Stimulated activated CD4-positive, alpha-beta T cell treated with anti-CD3 and anti-CD28 coated beads, Interleukin-1b, Interleukin-23, amount 100 ng/mL, for 4 hours (primary cell): ENCODE data around the gene PRDX3.
A peak's percentile ranks its signal among the peaks of the same experiment; 100 is the strongest.
"Not testable (repeated sequence)": the region's sequence is repeated elsewhere in the genome, so short reads cannot be mapped to it uniquely, and the experiment has no call there.

ENCODE experiments used
- DNase-seq, 2 donors: peaks; one replicate each; pipeline ENCODE4 v3.0.0-alpha.2; 2020; ENCODE audit warnings: low read depth in 2 of 2

Gene PRDX3

DNA sequence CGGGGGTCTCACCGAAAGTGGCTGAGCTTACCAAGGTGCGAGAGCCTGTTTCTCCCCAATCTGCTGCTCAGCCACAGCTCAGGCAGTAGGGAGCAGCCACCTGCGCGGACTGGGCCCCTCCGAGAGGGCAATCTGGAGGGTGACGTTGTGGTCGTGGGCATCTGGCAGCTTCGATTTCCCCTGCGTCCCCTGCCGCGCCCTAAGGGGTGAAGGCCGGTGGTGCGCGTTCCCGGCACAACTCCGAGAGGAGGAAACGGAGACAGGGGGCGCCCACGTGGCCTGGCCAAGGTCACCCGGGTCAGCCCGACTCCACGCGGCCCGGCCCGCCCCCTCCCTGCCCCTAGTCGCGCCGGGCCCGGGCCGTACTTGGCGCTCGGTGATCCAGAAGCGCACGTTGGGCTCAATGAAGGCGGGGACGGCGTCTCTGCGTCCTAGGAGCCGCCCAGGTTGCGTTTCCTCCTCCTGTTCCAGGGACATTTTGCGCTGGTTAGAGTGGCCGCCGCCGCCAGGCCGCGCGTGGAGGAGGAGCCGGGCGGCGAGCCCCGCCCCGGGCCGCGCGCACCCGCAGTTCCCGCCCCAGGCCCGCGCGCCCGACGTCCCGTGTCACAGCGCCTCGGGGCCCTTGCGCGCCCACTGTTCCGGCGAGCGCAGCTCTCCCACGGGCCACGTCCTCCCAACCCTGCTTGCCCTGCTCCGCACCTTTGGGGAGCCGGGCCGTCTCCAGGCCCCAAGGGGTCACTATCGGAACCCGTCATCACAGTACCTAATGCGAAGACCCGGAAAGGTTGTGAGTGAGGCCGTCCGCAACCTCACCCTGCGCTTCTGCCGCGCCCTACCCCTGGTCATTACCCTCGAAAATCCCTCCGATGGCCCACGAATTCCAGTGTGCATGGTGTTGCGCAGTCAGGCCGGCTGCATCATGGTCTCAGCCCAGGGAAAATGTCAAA is 13.2 kb downstream of the PRDX3 start, which contains the start of gene SFXN4:
TSS of gene SFXN4 (minus strand) at position 544 of the 947 bp plus-strand sequence. CDS start at position 477, 67 bp downstream.
- peak; percentile 67 to 79 for DNase-seq

DNA sequence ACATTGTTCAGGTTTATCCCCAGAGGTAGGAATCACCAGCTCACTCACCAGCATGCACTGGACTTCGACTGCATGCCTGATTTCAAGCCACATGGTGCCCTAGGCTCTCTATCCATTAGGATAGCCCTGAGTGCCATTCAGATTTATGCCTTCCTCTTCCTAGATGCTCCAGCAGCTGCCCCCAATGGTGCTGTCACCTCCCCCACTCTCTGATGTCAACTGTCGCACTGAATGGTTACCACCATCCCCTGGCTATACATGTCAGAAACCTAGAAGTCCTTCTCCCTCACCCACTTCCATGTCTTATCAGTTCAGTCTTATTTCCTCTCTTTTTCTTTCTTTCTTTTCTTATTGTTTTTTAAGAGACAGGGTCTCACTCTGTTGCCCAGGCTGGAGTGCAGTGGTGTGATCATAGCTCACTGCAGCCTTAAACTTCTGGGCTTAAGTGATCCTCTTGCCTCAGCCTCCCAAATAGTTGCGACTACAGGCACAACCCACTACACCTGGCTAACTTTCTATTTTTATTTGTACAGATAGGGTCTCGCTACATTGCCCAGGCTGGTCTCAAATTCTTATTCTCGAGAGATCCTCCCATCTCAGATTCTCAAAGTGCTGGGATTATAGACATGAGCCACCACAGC is 16.0 kb downstream of the PRDX3 start:
- DNase-seq: no peak

DNA sequence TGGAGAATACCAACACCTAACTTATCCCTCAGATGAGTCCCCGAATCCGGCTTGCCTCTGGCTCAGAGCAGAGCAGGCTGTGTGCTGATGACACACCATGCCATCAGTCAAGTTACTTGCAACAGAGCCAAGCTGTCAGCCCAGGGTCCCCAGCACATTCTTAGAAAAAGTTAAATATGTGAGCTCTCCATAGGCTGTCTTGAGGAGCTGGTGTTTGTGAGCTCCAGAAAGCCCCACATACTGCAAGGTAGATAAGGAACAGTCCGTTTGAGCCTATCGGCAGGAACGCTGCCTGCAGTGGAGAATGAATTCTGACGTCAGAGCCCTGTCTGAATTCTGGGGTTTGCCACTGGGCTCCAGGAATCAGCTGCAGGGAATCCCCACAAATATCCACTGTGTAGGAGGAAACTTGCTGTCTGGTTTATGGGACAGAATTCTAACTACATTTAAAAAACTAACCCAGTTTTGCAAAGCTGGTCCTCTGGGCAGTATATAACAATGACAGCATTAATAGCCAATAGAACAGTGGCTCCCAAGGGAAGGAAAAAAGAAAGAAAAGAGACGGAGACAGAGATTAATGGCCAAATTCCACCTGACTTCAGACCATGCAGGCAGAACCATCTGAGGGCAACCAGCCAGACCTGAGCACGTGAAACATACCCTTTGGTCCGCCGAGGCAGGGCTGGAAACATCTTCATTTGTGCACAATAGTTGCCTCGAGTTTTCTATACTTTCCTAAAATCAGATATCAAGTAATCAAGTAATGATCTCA is 16.7 kb downstream of the PRDX3 start:
- DNase-seq: no peak

DNA sequence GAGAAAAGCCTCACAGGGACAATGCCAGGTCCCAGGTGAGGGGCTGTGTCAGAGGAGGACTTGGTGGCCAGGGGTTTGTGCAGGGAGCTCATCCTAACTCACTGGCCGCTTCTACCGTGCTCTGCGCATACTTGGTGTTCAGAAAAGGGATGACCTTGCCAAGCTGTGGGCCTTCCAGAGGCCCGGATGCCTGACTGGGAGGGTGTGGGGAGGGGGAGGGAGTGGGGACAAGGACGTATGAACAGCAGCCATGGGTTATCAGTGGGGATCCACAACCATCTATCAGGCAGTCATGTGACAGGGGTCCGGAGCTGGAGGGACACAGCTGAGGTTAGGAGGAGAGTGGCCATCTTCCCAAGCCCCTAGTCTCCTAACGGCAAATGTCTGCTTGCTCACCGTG is 19.3 kb downstream of the PRDX3 start:
- DNase-seq: no peak

DNA sequence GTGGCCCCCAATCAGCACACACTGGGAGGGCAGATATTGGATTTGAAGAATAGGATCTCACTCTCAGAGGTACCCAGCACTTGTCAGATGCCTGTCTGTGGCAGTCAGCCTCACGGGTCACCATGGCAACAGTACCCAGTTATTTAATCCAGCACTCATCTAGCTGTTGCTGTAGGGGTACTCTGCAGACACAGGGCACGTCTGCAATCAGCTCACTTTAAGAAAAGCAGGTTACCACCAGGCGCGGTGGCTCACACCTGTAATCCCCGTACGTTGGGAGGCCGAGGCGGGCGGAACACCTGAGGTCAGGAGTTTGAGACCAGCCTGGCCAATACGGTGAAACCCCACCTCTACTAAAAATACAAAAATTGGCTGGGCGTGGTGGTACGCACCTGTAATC is 25.0 kb downstream of the PRDX3 start:
- DNase-seq: no peak

DNA sequence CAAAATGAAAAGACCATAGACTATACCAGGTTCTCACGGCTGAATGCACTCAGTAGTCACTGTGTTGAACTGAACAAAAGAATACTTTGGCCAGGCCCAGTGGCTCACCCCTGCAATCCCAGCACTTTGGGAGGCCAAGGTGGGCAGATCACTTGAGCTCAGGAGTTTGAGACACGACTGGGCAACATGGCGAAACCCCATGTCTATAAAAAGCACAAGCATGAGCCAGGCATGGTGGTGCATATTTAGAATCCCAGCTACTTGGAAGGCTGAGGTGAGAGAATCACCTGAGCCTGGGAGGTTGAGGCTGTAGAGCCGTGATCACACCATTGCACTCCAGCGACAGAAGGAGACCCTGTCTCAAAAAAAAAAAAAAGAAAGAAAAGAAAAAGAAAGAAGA is 25.6 kb downstream of the PRDX3 start:
- no peak for DNase-seq

DNA sequence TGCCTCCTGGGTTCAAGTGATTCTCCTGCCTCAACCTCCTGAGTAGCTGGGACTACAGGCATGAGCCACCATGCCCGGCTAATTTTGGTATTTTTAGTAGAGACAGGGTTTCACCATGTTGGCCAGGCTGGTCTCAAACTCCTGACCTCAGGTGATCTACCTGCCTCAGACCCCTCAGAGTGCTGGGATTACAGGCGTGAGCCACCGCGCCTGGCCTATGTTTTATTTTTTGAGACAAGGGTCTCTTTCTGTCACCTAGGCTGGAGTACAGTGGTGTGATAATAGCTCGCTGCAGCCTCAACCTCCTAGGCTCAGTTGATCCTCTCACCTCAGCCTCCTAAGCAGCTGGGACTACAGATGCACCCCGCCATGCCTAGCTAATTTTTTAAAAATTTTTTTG is 27.0 kb downstream of the PRDX3 start:
- DNase-seq: not testable (repeated sequence)

DNA sequence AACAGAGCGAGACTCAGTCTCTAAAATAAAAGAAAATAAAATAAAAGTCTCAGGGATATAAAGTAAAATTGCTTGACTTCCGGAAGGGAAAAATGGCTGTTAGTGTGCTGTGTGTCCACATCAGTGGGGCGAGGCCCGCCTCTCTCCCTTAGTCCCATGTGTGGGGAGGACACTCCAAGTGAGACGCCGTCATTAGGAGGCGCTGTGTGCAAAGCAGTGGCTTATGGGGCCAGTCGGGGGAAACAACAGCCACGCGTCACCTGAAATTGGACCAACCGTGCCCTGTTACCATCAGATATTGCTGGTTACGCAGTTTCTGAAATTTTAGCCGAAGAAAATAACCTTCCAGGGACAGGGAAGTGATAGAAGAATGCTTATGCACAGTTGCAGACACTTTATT is 28.9 kb downstream of the PRDX3 start:
- no peak for DNase-seq

DNA sequence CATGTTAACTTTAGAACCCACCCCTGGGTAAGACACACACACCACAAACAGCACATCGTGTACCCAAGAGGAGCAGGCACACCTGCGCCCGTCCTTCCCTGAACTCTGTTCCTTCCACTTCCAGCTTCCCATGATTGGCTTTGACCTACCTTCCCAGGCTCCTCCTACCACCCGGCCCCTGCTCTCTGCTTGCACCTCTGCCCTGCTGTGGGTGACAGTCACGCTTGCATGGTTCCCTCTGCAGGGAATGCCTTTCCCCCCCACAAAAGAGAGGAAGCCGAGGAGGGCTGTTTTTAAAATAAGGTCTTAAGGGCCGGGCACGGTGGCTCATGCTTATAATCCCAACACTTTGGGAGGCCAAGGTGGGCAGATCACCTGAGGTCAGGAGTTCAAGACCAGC is 29.5 kb downstream of the PRDX3 start:
- no peak for DNase-seq

DNA sequence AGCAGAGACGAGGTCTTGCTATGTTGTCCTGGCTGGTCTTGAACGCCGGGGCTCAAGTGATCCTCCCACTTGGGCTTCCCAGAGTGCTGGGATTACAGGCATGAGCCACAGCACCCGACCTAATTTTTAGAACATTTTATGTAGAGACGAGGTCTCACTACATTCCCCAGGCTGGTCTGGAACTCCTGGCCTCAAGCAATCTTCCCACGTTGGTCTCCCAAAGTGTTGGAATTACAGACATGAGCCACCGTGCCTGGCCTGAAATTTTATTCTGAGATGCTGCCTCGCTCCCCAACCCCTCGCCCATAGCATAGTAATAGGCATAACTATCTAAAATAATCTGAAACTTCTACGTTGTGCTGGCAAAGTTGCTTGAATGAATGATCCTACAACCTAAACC is 35.0 kb downstream of the PRDX3 start:
- no peak for DNase-seq

DNA sequence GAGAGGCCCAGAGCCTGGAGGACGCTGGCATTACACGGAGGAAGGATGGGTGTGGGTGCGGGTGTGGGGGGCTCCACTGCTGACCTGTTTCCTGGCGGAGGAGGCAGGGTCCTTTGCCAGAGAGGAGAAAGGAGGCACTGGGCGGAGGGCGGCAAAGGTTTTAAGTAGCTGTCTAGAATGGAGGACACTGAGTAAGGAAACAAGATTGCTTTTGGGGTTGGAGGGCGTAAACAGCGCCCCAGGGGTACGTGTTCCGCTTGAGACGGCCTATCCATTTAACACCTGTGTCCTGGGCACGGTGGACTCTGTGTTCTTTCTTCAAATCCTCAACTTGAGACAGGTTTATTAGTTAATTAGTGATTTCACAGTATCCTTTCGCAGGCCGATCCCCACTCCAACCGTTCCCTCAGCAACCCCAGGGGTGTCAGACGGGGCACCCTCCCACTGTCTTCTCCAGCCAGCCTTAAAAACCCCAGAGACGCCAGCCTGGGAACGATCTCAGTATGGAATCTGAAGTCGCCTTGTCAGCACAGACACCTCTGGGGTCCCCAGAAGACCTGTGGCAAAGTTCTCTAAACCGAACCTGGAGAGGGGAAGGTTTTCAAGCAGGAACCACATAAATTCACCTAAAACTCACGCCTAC is 37.9 kb downstream of the PRDX3 start:
- no peak for DNase-seq

DNA sequence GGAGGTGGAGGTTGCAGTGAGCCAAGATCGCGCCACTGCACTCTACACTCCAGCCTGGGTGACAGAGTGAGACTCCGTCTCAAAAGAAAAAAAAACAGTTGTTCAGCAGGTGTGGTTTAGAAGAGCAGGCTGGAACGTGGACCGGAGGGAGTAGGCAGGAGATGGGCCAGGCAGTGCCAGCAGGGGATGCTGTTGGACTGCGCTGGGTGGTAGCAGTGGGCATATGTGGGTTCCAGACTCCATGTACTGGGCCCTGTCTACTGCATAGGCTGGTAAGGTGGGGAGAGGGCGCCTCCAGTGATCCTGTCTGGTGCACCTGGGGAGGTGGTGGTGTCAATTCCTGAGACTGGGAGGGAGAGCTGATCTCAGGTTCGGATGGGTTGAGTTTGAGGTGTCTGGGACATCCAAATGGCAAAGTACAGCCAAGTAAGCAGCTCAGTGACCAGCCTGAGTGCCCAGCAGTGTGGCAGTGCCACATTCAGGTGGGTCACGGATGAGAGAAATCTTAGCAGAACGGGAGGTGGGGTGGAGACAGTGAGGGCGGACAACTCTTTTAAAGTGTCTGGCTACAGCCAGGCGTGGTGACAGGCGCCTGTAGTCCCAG is 39.0 kb downstream of the PRDX3 start:
- peak; percentile 31 to 36 for DNase-seq

DNA sequence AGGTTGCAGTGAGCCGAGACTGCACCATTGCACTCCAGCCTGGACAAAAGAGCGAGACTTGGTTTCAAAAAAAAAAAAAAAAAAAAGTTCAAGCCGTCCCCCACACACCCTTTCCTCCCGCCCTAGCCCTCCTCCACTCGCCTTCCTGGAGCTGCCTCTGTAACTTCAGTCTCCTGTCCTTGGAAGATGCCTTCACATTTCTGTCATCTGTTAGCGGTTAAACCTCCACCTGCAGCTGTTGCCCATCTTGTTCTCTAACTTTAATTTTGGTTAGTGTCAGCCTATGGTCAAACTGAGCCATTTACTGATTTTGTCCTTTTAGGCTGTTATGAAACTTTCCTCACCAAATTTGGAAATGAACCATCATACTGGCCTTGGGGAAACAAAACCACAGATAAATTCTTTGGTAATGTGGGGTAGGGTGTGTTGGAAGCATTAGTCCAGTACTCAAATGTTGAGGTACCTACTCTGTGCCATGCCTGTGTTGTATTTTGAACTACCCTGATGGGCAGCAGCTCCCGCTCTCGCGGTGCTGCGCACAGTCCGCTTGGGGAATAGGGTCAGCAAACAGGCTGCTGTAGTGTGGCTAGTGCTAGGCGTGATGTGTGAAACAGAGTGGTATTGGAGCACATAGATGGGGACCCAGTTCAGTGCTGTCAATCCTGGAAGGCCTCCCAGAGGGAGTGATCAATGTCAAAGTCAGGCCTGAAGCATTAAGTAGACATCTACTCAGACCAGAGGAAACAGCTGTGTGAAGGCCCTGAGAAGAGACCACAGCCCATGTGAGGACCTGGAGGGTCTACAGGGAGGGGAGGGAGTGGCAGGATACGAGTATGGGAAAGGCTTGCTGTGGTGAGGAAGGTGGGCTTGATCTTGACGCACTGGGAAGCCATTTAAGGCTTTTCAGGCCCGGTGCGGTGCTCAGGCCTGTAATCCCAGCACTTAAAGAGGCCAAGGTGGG is 40.0 kb downstream of the PRDX3 start:
- DNase-seq: no peak

DNA sequence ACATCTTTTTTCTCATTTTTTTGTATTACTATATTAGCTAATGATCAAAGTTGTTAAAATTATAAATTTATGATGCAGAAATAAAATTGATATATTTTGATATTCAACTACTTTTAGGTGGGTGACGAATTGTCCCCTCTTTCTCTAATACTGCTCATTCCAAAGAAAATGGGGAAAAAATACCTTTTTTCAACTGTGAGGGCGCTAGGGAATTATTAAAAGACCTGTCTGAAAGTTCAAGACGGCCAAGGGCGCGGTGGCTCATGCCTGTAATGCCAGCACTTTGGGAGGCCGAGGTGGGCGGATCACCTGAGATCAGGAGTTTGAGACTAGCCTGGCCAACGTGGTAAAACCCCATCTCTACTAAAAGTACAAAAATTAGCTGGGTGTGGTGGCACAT is 40.7 kb downstream of the PRDX3 start:
- DNase-seq: not testable (repeated sequence)

DNA sequence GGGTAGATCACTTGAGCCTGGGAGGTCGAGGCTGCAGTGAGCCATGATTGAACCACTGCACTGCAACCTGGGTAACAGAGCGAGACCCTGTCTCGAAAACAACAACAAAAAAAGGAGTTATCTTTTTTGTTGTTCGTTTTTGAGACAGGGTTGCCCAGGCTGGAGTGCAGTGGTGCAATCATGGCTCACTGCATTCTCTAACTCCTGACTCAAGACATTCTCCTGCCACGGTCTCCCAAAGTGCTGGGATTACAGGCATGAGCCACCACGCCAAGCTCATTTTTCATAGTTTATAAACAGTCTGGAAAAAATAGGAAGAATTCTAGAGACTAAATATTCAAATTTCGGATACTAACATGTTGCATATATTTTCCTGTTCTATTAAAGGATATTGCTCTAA is 42.5 kb downstream of the PRDX3 start:
- DNase-seq: no peak

DNA sequence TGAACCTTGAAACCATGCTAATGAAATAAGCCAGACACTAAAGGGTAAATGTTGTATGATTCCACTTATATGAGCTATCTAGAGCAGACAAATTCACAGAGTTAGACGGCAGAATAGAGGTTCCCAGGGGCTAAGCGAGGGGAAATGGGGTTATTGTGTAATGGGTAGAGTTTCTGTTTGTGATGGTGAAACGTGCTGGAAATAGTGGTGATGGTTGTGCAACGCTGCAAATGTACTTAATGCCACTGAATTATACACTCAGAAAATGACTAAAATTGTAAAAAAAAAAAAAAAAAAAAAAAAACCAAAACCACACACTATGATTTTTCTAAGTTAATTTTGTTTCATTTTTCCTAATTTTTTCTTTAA is 43.1 kb downstream of the PRDX3 start:
- DNase-seq: no peak

DNA sequence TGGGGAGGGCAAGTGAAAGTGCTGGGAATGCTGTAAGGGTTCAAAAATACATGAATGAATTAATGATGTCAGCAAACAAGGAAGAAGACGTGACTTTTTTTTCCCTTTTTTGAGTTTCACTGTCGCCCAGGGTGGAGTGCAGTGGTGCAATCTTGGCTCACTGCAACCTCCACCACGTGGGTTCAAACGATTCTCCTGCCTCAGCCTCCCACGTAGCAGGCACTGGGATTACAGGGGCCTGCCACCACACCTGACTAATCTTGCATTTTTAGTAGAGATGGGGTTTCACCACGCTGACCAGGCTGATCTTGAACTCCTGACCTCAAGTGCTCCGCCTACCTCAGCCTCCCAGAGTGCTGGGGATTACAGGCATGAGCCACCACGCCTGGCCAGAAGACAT is 44.7 kb downstream of the PRDX3 start:
- no peak for DNase-seq

DNA sequence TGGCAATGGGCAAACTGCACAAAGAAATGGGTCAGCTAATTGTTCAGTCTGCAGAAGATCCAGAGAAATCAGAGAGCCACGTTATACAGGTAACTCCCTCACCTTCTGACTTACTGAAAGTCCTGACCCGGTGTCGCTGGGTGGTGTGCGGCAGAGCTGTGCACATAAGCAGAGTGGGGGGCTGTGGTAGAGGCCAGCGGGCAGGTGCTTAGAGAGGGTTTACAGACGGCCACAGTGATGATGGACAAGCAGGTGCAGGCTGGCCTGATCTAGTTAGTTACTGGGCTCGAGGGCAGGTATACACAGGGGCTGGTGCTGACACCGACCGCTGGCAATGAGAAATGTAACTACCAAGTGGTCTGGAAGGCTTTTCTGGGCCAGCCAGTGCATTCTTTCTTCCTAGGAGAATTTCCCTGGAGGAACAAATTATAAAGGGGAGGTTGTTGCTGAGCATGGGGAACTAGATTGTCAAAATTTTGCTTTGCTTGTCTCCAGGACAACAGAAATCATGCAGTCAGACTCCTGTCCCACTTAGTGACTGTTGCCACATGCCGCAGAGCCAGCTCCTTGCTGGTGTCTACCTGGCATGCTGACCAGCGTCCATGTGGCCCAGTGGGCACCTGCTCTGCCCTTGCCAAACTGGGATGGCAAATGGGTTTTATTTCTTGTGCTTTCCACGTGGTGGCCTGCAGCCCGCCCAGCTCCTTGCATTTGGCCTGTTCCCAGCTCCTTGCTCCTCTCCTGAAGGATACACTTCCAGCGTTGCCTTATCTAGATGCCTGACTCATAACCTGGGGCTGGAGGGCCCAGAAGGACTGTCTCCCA is 45.9 kb downstream of the PRDX3 start:
- DNase-seq: no peak

DNA sequence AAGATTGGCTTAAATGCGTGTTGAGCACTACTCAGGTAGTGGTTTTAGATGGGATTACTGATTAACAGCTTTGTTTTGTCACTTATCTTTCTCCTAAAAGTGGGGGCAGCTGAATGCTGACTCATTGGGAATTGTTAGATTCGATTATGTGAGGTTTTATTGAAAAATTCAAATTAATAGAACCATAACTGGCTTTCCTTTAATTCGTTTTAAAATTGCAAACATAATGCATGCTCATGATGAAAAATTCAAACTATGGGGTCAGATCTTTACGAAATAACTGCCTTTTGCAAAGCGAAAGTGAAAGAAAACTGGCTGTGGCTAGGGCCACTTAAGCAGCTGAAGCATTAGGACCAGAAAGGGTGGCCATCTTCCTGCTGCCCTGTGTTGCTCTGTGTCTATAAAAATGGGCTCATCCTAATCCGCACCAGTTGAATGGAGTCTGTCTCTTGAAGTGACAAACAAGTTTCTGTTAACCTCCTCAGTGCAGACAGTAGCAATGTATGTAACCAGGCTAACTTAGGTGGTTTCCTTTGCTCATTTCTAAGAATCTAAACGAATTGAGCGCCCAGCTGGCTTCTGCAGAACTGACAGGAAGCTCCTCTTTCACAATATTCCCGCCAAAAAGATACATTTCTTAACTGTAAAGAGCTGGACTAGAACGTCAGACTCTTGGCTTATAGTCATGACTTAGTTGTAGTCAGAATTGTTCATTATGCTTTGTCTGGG is 46.9 kb downstream of the PRDX3 start:
- DNase-seq: peak in 1 of 2 donors; percentile 26
